Endodermal cell (in vitro differentiated cells): ENCODE data around the gene KHDRBS2. TPM values are rescaled to one million over a fixed set of nuclear protein-coding genes. Genes with fewer than 3 reads are reported as not detected.

Source experiments
- DNase-seq: peaks from one replicate; pipeline ENCODE4 v3.0.0-alpha.2; 2017
- H3K27ac ChIP-seq: 2 replicates; pipeline ENCODE4 v1.5.1; 2013; ENCODE audit warnings: mild to moderate bottlenecking, low read depth, low read length, moderate library complexity
- H3K27me3 ChIP-seq: 2 replicates; pipeline ENCODE4 v1.6.1; 2013; ENCODE audit warnings: mild to moderate bottlenecking, low read length, moderate library complexity; ENCODE audit not compliant: insufficient read depth, control insufficient read depth, poor library complexity, severe bottlenecking
- H3K36me3 ChIP-seq: 2 replicates; pipeline ENCODE4 v1.7.0; 2013; ENCODE audit warnings: mild to moderate bottlenecking, low read length, moderate library complexity; ENCODE audit not compliant: control insufficient read depth, insufficient read depth
- H3K4me1 ChIP-seq: one replicate; pipeline ENCODE4 v1.7.0; 2013; ENCODE audit warnings: low read length; ENCODE audit not compliant: control insufficient read depth, insufficient read depth
- H3K4me3 ChIP-seq: 2 replicates; pipeline ENCODE4 v1.5.1; 2013; ENCODE audit warnings: mild to moderate bottlenecking, low read length, moderate library complexity
- H3K9ac ChIP-seq: 2 replicates; pipeline ENCODE4 v1.6.1; 2013; ENCODE audit warnings: mild to moderate bottlenecking, low read length, moderate library complexity; ENCODE audit not compliant: poor library complexity, severe bottlenecking; ENCODE audit errors: extremely low read depth
- H3K9me3 ChIP-seq: 2 replicates; pipeline ENCODE4 v1.6.1; 2013; ENCODE audit warnings: mild to moderate bottlenecking, low read length, moderate library complexity; ENCODE audit not compliant: control insufficient read depth
- H3K27ac Mint-ChIP-seq: 2 replicates; pipeline ENCODE4 v1.8.0; 2020; ENCODE audit warnings: mixed read lengths
- H3K27me3 Mint-ChIP-seq: 2 replicates; pipeline ENCODE4 v1.8.0; 2021; ENCODE audit warnings: mild to moderate bottlenecking, mixed read lengths; ENCODE audit not compliant: insufficient read depth
- H3K36me3 Mint-ChIP-seq: 2 replicates; pipeline ENCODE4 v1.8.0; 2020; ENCODE audit warnings: low read depth, mixed read lengths
- H3K4me1 Mint-ChIP-seq: 2 replicates; pipeline ENCODE4 v1.8.0; 2020; ENCODE audit warnings: mixed read lengths
- H3K4me3 Mint-ChIP-seq: 2 replicates; pipeline ENCODE4 v1.8.0; 2020; ENCODE audit warnings: mild to moderate bottlenecking, moderate library complexity, mixed read lengths
- H3K9me3 Mint-ChIP-seq: 2 replicates; pipeline ENCODE4 v1.8.0; 2020; ENCODE audit warnings: mild to moderate bottlenecking, mixed read lengths
- WGBS, 2 experiments: methylation state at CpG; one replicate each; pipeline versions ENCODE4 v1.1.5 to v1.1.7; 2013; ENCODE audit warnings: missing lambda C conversion rate in 2 of 2, mixed read lengths in 1 of 2; ENCODE audit not compliant: insufficient coverage in 1 of 2, insufficient read length in 1 of 2; 5-methylcytosine and 5-hydroxymethylcytosine counted together
- total RNA-seq, 2 donors: library from RNA; stranded (reverse); fragmentation: NEBNext Ultra II Directional in 1 of 2; extraction: Animal tissue kit (Norgen Biotek cat#: 25700) in 1 of 2; gene quantifications; 2 replicates in 1 of 2; 3 replicates in 1 of 2; pipeline ENCODE4 v1.2.1, GENCODE V29; 2021
- TF ChIP-seq, protein P1 (sequence below): fragments of 200-600 bp; sonication (generic); conservative IDR thresholded peaks from 2 replicates; pipeline ENCODE4 v1.5.0; 2021; ENCODE audit warnings: antibody characterized with exemption, mild to moderate bottlenecking

The KHDRBS2 gene
- total RNA-seq, 2 donors from 2014 or later = 11.4 to 29.0 TPM

GRCh38 chr6:61887423-61887822, 398.6 kb downstream of the KHDRBS2 start:
- Histone ChIP-seq H3K27me3 (no peaks in the 10 kb centered on the region), H3K36me3 (no peaks in the 10 kb centered on the region), H3K27ac (no peak overlapping the region), H3K9ac (no peak overlapping the region), H3K4me1 (peaks cover 13% of the 10 kb centered on the region), H3K4me3 (peak overlapping the region; percentile 51), H3K9me3 (no peaks in the 10 kb centered on the region)
- no peak overlapping the region for H3K27ac Mint-ChIP-seq
- DNase-seq = no peak
- H3K36me3 Mint-ChIP-seq = no peaks in the 10 kb centered on the region
- H3K9me3 Mint-ChIP-seq = no peaks in the 10 kb centered on the region
- H3K4me1 Mint-ChIP-seq = peaks cover 31% of the 10 kb centered on the region
- 88 to 94% methylated on average over 1 of the region's 1 CpG for WGBS, 2 experiments
- TF ChIP-seq, protein P1, sequence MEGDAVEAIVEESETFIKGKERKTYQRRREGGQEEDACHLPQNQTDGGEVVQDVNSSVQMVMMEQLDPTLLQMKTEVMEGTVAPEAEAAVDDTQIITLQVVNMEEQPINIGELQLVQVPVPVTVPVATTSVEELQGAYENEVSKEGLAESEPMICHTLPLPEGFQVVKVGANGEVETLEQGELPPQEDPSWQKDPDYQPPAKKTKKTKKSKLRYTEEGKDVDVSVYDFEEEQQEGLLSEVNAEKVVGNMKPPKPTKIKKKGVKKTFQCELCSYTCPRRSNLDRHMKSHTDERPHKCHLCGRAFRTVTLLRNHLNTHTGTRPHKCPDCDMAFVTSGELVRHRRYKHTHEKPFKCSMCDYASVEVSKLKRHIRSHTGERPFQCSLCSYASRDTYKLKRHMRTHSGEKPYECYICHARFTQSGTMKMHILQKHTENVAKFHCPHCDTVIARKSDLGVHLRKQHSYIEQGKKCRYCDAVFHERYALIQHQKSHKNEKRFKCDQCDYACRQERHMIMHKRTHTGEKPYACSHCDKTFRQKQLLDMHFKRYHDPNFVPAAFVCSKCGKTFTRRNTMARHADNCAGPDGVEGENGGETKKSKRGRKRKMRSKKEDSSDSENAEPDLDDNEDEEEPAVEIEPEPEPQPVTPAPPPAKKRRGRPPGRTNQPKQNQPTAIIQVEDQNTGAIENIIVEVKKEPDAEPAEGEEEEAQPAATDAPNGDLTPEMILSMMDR = no peak
- no peak overlapping the region for H3K4me3 Mint-ChIP-seq
- H3K27me3 Mint-ChIP-seq = no peaks in the 10 kb centered on the region

DNA sequence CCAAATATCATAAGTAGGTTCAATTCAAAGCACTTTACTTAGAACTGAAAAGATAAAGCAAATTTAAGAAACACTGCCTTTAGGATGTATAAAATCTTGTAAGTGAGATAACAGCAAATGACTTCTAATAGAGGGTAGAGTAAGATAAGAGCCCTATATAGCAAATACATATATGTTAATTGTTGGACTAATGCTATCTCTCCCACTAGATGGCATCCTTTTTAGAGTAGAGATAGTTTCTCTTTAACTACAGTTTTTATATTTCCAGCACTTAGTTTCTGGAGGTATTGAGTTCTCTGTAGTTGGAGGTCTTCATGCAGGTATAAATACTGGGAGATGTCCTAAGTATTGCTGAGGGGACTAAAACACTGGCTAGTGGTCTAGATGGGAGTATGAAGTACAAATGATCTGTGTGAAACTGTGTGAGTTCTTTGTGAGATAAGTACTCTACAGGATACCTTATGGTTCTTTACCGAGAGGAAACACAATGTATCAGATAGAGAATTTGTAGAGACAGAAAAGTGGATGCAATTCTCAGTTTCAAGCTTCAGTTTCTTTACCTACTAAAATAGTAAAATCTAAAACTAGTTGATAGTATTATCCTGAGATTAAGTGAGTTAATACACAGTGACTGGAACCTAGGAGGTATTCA, 399.3 kb downstream of the KHDRBS2 start:
- H3K27ac Mint-ChIP-seq = no peak overlapping the region
- 75 to 83% methylated on average over 1 of the region's 1 CpG for WGBS, 2 experiments
- H3K9me3 Mint-ChIP-seq = no peaks in the 10 kb centered on the region
- no peaks in the 10 kb centered on the region for H3K36me3 ChIP-seq
- no peaks in the 10 kb centered on the region for H3K9me3 ChIP-seq
- peaks cover 31% of the 10 kb centered on the region for H3K4me1 Mint-ChIP-seq
- no peak overlapping the region for H3K27ac ChIP-seq
- H3K4me3 Mint-ChIP-seq = no peak overlapping the region
- TF ChIP-seq, protein P1 = peak; percentile 66
- H3K36me3 Mint-ChIP-seq = no peaks in the 10 kb centered on the region
- no peaks in the 10 kb centered on the region for H3K27me3 Mint-ChIP-seq
- no peaks in the 10 kb centered on the region for H3K27me3 ChIP-seq
- H3K4me1 ChIP-seq = peaks cover 13% of the 10 kb centered on the region
- peak overlapping the region; percentile 51 for H3K4me3 ChIP-seq
- no peak for DNase-seq
- H3K9ac ChIP-seq = no peak overlapping the region

- H3K27me3 ChIP-seq = no peaks in the 10 kb centered on the region
- Mint-ChIP-seq H3K4me3 (no peak overlapping the region), H3K4me1 (no peaks in the 10 kb centered on the region), H3K36me3 (peaks cover 8% of the 10 kb centered on the region), H3K27me3 (no peaks in the 10 kb centered on the region), H3K9me3 (peaks cover 10% of the 10 kb centered on the region), H3K27ac (no peak overlapping the region)
- peaks cover 5% of the 10 kb centered on the region for H3K9me3 ChIP-seq
- TF ChIP-seq, protein P1 = no peak
- no peak overlapping the region for H3K4me3 ChIP-seq
- H3K4me1 ChIP-seq = no peaks in the 10 kb centered on the region
- H3K27ac ChIP-seq = no peak overlapping the region
- H3K9ac ChIP-seq = no peak overlapping the region
- no peaks in the 10 kb centered on the region for H3K36me3 ChIP-seq
- WGBS, 2 experiments = 84 to 89% methylated on average over 2 to 15 of the region's 15 CpGs
- DNase-seq = no peak
Measured at GRCh38 chr6:61869632-61870400, 416.2 kb downstream of the KHDRBS2 start.
